SJSA1 (cell line): ENCODE measurements around the gene QRSL1. TPM values are rescaled to one million over a fixed set of nuclear protein-coding genes. Genes with fewer than 3 reads are reported as not detected.

ENCODE experiments used
- DNase-seq, 2 experiments: peaks; one replicate each; pipeline ENCODE4 v3.0.0-alpha.2; 2015 to 2020; ENCODE audit warnings: low spot score in 2 of 2, low read depth in 1 of 2
- H3K27ac ChIP-seq: fragments of 250-450 bp; sonication (Bioruptor Pico); 2 replicates; pipeline ENCODE4 v1.5.1; 2020; ENCODE audit warnings: mild to moderate bottlenecking, moderate library complexity
- H3K27me3 ChIP-seq: fragments of 250-450 bp; sonication (Bioruptor Pico); replicated peaks from 2 replicates; pipeline ENCODE4 v1.5.1; 2020; ENCODE audit warnings: mild to moderate bottlenecking, moderate library complexity
- H3K36me3 ChIP-seq: fragments of 250-450 bp; sonication (Bioruptor Pico); 2 replicates; pipeline ENCODE4 v1.5.1; 2020; ENCODE audit warnings: mild to moderate bottlenecking
- H3K4me1 ChIP-seq: fragments of 250-450 bp; sonication (Bioruptor Pico); replicated peaks from 2 replicates; pipeline ENCODE4 v1.6.1; 2021; ENCODE audit warnings: mild to moderate bottlenecking
- H3K4me3 ChIP-seq: fragments of 250-450 bp; sonication (Bioruptor Pico); 2 replicates; pipeline ENCODE4 v1.5.1; 2020; ENCODE audit warnings: mild to moderate bottlenecking
- H3K9me3 ChIP-seq: fragments of 250-450 bp; sonication (Bioruptor Pico); replicated peaks from 2 replicates; pipeline ENCODE4 v1.5.1; 2020; ENCODE audit warnings: mild to moderate bottlenecking
- total RNA-seq: library from RNA; depleted of rRNA; stranded (reverse); fragments of >200 nt; shearing (Covaris generic); gene quantifications from 2 replicates; pipeline ENCODE4 v1.2.3, GENCODE V29; 2014

The QRSL1 gene
- total RNA-seq, 1 experiment from 2014 or later = 19.3 TPM

GRCh38 chr6:106637051-106637716 lies 7.8 kb downstream of the QRSL1 start:
- no peak overlapping the region for H3K27ac ChIP-seq
- H3K27me3 ChIP-seq = no peaks in the 10 kb centered on the region
- peaks cover 24% of the 10 kb centered on the region for H3K36me3 ChIP-seq
- no peaks in the 10 kb centered on the region for H3K4me1 ChIP-seq
- no peak overlapping the region for H3K4me3 ChIP-seq
- no peak for DNase-seq
- H3K9me3 ChIP-seq = no peaks in the 10 kb centered on the region

GRCh38 chr6:106637717-106638341 lies 8.5 kb downstream of the QRSL1 start:
- peaks cover 29% of the 10 kb centered on the region for H3K36me3 ChIP-seq
- no peaks in the 10 kb centered on the region for H3K4me1 ChIP-seq
- H3K27ac ChIP-seq = no peak overlapping the region
- no peaks in the 10 kb centered on the region for H3K27me3 ChIP-seq
- no peak overlapping the region for H3K4me3 ChIP-seq
- no peak for DNase-seq
- no peaks in the 10 kb centered on the region for H3K9me3 ChIP-seq

DNA sequence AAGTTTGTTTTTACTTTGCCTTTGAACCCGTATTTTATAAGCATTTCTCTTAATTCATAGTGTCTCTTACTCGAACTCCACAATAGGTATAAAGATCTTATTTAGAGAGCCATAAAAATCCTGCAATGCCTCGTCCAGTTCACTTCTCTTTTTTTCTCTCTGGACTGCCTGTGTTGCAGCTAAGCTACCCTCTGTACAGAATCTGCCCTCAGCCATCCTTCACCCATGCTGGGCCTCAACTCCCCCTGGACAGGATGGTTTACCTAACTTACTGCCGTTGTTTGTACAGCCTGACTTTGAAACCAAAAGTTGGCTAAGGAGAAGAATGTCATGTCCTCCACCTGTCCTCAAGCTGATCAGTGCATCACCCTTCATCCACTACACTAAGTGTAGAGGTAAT lies 10.4 kb downstream of the QRSL1 start:
- Histone ChIP-seq H3K36me3 (peaks cover 38% of the 10 kb centered on the region), H3K9me3 (no peaks in the 10 kb centered on the region)
- DNase-seq = no peak

DNA sequence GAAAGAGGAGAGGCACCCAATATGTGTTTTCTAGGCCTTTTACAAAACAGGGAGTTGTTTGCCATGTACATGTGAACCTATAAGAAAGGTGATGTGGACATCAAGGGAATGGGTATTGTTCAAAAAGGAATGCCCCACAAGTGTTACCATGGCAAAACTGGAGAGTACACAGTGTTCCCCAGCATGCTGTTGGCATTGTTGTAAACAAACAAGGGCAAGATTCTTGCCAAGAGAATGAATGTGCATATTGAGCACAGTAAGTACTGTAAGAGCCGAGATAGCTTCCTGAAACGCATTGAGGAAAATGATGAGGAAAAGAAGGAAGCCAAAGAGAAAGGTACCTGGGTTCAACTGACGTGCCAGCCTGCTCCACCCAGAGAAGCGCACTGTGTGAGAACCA lies 13.1 kb downstream of the QRSL1 start:
- no peak for DNase-seq
- H3K4me3 ChIP-seq = no peak overlapping the region
- H3K9me3 ChIP-seq = no peaks in the 10 kb centered on the region
- no peaks in the 10 kb centered on the region for H3K4me1 ChIP-seq
- H3K36me3 ChIP-seq = peaks cover 42% of the 10 kb centered on the region
- H3K27me3 ChIP-seq = no peaks in the 10 kb centered on the region
- no peak overlapping the region for H3K27ac ChIP-seq

More for the DNA sequence above, 10.4 kb downstream of the QRSL1 start:
- no peak overlapping the region for H3K4me3 ChIP-seq
- H3K27ac ChIP-seq = no peak overlapping the region
- no peaks in the 10 kb centered on the region for H3K27me3 ChIP-seq
- H3K4me1 ChIP-seq = no peaks in the 10 kb centered on the region

DNA sequence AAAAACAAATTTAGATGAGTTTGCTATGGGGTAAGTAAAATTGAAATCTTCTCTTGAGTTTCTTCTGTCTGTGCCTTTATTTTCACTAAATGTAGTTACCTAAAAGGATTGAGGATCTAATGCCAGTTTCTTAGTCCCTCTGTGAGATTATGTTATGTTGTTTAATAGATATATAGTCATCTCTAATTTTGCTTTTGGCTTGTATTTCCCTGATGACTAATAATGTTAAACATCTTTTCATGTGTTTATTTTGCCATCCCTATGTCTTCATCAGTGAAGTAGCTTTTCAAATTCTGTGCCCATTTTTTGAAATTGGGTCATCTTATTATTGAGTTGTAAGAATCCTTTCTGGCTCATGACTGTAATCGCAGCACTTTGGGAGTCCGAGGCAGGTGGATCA lies 13.7 kb downstream of the QRSL1 start:
- Histone ChIP-seq H3K36me3 (peaks cover 42% of the 10 kb centered on the region), H3K4me1 (no peaks in the 10 kb centered on the region), H3K27me3 (no peaks in the 10 kb centered on the region), H3K27ac (no peak overlapping the region), H3K4me3 (no peak overlapping the region), H3K9me3 (no peaks in the 10 kb centered on the region)
- DNase-seq = no peak

DNA sequence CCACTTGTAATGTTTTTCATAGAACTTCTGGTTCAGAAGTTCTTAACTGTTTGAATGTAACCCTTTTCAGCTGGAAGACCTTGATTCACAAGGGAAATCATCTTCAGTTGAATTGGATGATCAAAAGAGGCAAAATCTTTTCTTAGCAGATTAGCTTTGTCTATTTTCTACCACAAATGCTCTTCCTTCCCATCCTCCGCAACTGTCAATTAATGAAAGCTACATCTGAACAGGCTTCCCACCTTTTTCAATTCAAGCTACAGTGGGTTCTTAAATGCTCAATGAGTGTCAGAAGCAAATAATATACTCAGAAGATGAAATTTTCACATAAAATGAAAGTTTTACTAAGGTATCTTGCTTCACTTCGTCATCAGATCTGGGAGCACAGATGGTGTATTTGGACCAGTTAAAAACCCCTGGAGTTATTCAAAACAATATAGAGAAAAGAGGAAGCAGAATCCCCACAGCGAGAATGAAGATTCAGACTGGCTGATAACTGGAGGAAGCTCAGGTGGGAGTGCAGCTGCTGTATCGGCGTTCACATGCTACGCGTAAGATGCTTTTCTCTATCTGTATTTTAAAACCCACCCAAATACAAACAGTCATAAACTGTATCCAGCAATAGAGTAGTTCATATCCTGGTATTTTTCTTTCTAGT lies 19.4 kb downstream of the QRSL1 start:
- H3K27me3 ChIP-seq = no peaks in the 10 kb centered on the region
- peaks cover 46% of the 10 kb centered on the region for H3K36me3 ChIP-seq

GRCh38 chr6:106658469-106658868 lies 29.1 kb downstream of the QRSL1 start:
- H3K27me3 ChIP-seq = no peaks in the 10 kb centered on the region
- no peak overlapping the region for H3K4me3 ChIP-seq
- no peak for DNase-seq
- no peak overlapping the region for H3K27ac ChIP-seq
- no peaks in the 10 kb centered on the region for H3K4me1 ChIP-seq
- H3K9me3 ChIP-seq = peaks cover 14% of the 10 kb centered on the region
- peaks cover 60% of the 10 kb centered on the region for H3K36me3 ChIP-seq

More for the DNA sequence above, 19.4 kb downstream of the QRSL1 start:
- no peak for DNase-seq
- Histone ChIP-seq H3K4me3 (no peak overlapping the region), H3K27ac (no peak overlapping the region), H3K4me1 (no peaks in the 10 kb centered on the region), H3K9me3 (no peaks in the 10 kb centered on the region)

- no peak overlapping the region for H3K4me3 ChIP-seq
- H3K36me3 ChIP-seq = peaks cover 63% of the 10 kb centered on the region
- H3K27me3 ChIP-seq = no peaks in the 10 kb centered on the region
These were observed 30.5 kb downstream of the QRSL1 start for GRCh38 chr6:106659859-106660258.

GRCh38 chr6:106662458-106662857 lies 33.1 kb downstream of the QRSL1 start:
- H3K4me3 ChIP-seq = no peak overlapping the region
- H3K4me1 ChIP-seq = no peaks in the 10 kb centered on the region
- H3K36me3 ChIP-seq = peaks cover 39% of the 10 kb centered on the region

More at GRCh38 chr6:106659859-106660258, 30.5 kb downstream of the QRSL1 start:
- H3K9me3 ChIP-seq = peaks cover 14% of the 10 kb centered on the region
- H3K4me1 ChIP-seq = no peaks in the 10 kb centered on the region
- DNase-seq = no peak
- H3K27ac ChIP-seq = no peak overlapping the region

DNA sequence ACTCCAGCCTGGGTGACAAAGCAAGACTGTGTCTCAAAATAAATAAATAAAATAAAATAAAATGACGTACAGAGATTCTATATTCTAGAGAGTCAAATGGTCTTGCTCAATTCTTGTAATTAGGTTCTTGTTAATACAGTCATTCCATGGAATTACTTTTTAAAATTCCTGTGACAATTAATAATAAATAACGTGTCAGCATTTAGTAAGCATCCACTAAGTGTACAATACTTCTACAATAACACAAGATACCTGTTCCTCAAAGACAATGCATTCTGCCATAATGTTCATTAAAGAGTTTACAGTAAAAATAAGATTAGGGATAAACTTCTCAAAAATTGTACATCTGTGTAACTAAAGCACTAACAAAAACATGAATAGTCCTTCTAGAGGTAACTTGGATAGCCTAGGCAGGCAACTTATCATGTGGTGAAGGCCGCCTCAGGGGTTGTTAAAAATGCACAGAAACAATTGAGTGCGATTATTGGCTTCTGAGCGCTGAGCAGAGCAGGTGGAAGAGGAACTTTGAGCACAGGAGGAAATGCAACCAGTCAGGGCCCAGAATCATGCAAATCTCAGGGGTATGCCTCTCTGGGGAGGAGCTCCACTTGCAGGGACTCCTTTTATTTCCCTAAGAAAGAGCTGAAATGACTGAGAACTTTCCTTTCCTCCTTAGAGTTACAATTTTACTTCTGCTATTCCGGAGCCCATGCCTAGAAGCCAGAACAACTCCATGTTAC lies 37.1 kb downstream of the QRSL1 start:
- no peaks in the 10 kb centered on the region for H3K4me1 ChIP-seq
- DNase-seq = no peak
- H3K27ac ChIP-seq = no peak overlapping the region
- no peaks in the 10 kb centered on the region for H3K9me3 ChIP-seq
- no peaks in the 10 kb centered on the region for H3K27me3 ChIP-seq
- peaks cover 15% of the 10 kb centered on the region for H3K36me3 ChIP-seq
- H3K4me3 ChIP-seq = no peak overlapping the region

More at GRCh38 chr6:106662458-106662857, 33.1 kb downstream of the QRSL1 start:
- no peak for DNase-seq
- H3K27me3 ChIP-seq = no peaks in the 10 kb centered on the region
- H3K27ac ChIP-seq = no peak overlapping the region
- H3K9me3 ChIP-seq = peaks cover 9% of the 10 kb centered on the region

GRCh38 chr6:106667022-106667402 lies 37.6 kb downstream of the QRSL1 start:
- Histone ChIP-seq H3K4me3 (no peak overlapping the region), H3K4me1 (no peaks in the 10 kb centered on the region), H3K27me3 (no peaks in the 10 kb centered on the region), H3K9me3 (no peaks in the 10 kb centered on the region), H3K27ac (no peak overlapping the region), H3K36me3 (peaks cover 15% of the 10 kb centered on the region)
- no peak for DNase-seq

GRCh38 chr6:106670236-106670635 lies 40.9 kb downstream of the QRSL1 start:
- no peak overlapping the region for H3K4me3 ChIP-seq
- H3K27ac ChIP-seq = no peak overlapping the region
- no peaks in the 10 kb centered on the region for H3K4me1 ChIP-seq
- H3K27me3 ChIP-seq = no peaks in the 10 kb centered on the region
- H3K9me3 ChIP-seq = no peaks in the 10 kb centered on the region
- DNase-seq = no peak
- H3K36me3 ChIP-seq = no peaks in the 10 kb centered on the region; the same call in none of the 2 replicates

DNA sequence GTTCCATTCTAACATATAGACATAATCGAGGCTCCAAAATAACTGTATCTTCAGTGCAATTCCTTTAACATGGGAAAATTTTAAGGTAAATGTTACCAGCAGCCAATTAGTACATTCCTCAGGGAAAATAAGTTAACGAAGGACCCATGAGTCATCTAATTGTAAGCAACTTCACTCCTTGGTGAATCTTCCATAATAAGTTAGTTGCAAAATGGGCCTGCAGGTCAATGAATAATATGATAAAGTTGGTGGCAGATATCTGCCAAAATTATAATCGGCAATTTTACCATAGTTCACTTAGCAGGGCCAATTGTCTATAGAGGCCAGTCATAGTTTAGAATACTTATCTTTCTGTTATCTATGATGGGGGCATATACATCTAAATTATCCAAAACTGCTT lies 42.3 kb downstream of the QRSL1 start:
- no peaks in the 10 kb centered on the region for H3K4me1 ChIP-seq
- H3K36me3 ChIP-seq = no peaks in the 10 kb centered on the region; the same call in 1 of the 2 replicates
- H3K9me3 ChIP-seq = no peaks in the 10 kb centered on the region
- H3K27me3 ChIP-seq = no peaks in the 10 kb centered on the region
- no peak for DNase-seq
- H3K4me3 ChIP-seq = no peak overlapping the region
- H3K27ac ChIP-seq = no peak overlapping the region
